Measurements from ENCODE around the gene CTIF. TPM values are rescaled to one million over a fixed set of nuclear protein-coding genes. Genes with fewer than 3 reads are reported as not detected.
A peak's percentile ranks its signal among the peaks of the same experiment; 100 is the strongest.

Gene CTIF
- total RNA-seq: 10 to 100 TPM; 30.6 to 61.2 TPM

DNA sequence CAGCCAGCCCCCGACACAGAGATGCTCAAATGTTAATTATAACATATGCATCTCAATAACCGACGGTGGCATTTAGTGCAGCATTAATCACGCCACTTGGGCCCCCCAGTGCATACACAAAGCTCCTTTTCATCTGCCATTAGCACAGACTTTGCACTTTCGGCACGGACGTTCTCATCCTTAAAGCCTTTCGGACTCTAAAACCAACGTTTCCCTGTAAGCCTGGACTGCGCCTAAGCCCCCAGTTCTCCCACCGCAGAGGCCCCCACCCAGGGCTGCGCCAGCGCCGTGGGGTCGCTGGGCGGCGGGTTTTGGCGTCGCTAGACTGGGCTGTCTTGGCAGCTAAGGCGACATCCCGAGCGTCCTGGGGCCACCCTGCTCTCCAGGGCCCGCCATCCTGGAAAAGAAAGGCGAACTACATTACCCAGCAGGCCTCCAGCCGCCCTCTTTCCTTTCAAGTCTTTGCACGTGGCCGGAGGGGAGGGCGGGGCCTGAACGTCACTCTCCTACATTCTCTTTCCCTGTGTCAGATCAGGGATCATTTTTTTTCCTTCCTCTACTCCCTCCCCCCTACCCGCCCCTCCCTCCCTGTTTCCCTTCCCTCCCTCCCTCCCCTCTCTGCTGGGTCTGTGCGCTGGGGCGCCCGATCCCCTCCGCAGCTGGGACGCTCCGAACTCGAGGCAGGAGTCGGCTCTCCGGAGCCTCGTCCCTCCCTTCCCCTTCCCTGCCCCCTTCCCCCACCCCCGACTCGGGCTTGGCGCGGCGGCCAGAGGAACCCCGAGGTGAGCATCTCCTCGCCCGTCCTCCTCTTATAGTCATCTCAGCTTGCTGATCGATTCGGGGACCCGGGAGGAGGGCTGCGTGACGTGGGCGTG lies at the start of gene CTIF:
Gene CTIF (plus strand): TSS at position 501 of the 875 bp plus-strand sequence. CDS start 80,535 bp downstream, outside the sequence.
- TF ChIP-seq, protein P1, sequence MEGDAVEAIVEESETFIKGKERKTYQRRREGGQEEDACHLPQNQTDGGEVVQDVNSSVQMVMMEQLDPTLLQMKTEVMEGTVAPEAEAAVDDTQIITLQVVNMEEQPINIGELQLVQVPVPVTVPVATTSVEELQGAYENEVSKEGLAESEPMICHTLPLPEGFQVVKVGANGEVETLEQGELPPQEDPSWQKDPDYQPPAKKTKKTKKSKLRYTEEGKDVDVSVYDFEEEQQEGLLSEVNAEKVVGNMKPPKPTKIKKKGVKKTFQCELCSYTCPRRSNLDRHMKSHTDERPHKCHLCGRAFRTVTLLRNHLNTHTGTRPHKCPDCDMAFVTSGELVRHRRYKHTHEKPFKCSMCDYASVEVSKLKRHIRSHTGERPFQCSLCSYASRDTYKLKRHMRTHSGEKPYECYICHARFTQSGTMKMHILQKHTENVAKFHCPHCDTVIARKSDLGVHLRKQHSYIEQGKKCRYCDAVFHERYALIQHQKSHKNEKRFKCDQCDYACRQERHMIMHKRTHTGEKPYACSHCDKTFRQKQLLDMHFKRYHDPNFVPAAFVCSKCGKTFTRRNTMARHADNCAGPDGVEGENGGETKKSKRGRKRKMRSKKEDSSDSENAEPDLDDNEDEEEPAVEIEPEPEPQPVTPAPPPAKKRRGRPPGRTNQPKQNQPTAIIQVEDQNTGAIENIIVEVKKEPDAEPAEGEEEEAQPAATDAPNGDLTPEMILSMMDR (IDR thresholded peaks at IDR 0.05): no peak

DNA sequence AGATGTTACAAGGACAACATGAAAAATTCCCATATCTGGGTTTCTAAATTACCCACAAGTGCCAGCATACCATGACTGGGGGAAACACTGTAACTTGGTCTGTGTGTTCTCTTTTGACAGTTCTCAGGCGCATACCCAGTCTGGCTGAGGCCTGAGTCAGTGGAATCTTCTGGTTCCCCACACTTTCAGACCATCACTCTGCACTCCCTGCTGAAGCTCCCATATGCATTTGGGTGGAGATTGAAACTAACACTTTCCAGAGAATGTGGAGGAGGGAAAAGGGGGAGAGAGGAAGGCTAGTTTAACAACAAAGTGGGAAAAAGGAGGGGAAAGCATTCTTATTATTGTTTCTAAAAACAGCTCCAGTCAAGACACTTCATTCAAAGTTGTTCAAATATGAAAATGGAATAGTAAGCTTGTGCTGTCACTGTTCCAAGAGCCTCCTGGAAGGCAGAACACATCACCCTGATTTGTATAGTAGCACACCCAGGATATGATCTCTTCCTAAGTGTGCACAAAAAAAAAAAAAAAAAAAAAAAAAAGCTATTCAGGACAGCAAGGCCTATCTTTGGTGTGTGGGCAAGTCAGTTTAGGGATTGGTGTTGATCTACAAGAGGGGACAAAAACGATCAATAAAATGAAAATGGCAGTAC lies 48.1 kb upstream of the CTIF start:
- no peaks in the 10 kb centered on the region for H3K27me3 ChIP-seq
- TF ChIP-seq, protein P1 (IDR thresholded peaks at IDR 0.05): no peak
- H3K9me3 ChIP-seq: no peaks in the 10 kb centered on the region
- H3K4me1 ChIP-seq: peaks cover 0 to 22% of the 10 kb centered on the region in 2 donors
- H3K4me3 ChIP-seq: no peak overlapping the region
- no peaks in the 10 kb centered on the region for H3K36me3 ChIP-seq
- DNase-seq (ENCODE audit: low spot score): no peak
- peak overlapping the region in 1 of 2 donors; percentile 50 for H3K27ac ChIP-seq

More for the DNA sequence above, at the start of gene CTIF:
- peak within 1 kb of the TSS; percentile 83 to 89 for H3K4me3 ChIP-seq
- H3K27ac ChIP-seq: peak within 1 kb of the TSS; percentile 95 to 96
- peaks cover 0 to 32% of the 10 kb centered on the region in 2 donors for H3K4me1 ChIP-seq
- peak; percentile 99 for DNase-seq (ENCODE audit: low spot score)
- no peaks in the 10 kb centered on the region for H3K36me3 ChIP-seq
- H3K9me3 ChIP-seq: no peaks in the 10 kb centered on the region
- H3K27me3 ChIP-seq: no peaks in the 10 kb centered on the region

DNA sequence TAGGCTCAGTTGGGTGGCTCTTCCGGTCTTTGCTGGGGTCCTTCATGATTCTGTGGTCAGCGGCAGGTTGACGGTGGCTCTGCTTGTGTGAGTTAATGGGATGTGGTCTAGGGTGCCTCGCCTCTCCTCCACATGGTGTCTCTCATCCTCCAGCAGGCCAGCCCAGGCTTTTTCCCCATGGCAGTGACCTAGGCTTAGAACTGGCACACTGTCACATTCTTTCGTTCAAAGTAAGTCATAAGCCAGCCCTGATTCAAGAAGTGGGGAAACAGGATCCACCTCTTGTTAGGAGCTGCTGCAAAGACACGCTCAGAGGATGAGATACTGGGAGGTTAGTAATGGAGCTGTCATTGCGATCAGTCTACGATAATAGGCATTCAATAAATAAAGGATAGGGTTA lies 46.0 kb upstream of the CTIF start:
- TF ChIP-seq, protein P1 (IDR thresholded peaks at IDR 0.05): no peak
- Histone ChIP-seq H3K9me3 (peaks cover 0 to 5% of the 10 kb centered on the region in 2 donors), H3K27ac (no peak overlapping the region), H3K4me1 (peaks cover 0 to 22% of the 10 kb centered on the region in 2 donors), H3K27me3 (no peaks in the 10 kb centered on the region), H3K4me3 (no peak overlapping the region), H3K36me3 (no peaks in the 10 kb centered on the region)
- no peak for DNase-seq (ENCODE audit: low spot score)

DNA sequence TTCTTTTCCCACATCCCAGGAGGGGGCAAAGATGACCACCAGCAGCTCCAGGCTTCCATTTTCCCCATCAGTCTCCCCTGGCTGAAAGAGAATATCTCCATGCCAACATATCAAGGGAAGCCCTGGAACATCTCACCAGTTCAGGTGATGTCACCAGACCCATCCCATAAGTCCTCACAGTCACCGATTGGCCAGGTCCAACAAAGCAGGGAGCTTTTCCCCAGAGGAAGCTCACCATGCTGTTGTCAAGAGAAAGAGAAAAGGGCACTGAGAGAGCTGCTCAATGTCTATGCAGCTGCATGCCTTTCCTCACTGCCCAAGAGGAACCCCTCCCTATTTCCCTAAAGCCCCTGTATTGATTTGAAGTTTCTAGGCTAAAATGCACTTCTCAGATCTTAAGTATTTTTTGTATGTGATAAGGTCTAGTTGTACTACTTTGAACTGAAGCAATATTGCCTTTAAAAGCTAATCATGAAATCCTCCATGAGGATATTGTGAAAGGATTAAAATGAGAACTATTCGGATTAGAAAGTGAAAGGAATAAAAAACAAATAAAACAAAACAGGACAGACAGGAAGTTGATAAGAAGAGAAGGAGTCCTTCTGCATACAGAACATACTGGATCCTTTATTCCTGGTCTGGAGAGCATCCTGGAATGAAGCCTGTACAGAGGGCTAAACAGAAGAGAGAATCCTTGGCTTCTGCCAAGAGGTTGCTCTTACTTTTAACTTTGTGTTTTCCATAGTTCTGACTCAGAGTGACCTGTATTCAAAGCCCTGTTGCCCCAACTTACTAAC lies 45.2 kb upstream of the CTIF start:
- Histone ChIP-seq H3K4me3 (no peak overlapping the region), H3K27ac (no peak overlapping the region), H3K27me3 (no peaks in the 10 kb centered on the region), H3K9me3 (peaks cover 0 to 5% of the 10 kb centered on the region in 2 donors), H3K4me1 (peaks cover 0 to 18% of the 10 kb centered on the region in 2 donors), H3K36me3 (no peaks in the 10 kb centered on the region)
- DNase-seq (ENCODE audit: low spot score): no peak
- TF ChIP-seq, protein P1 (IDR thresholded peaks at IDR 0.05): no peak

DNA sequence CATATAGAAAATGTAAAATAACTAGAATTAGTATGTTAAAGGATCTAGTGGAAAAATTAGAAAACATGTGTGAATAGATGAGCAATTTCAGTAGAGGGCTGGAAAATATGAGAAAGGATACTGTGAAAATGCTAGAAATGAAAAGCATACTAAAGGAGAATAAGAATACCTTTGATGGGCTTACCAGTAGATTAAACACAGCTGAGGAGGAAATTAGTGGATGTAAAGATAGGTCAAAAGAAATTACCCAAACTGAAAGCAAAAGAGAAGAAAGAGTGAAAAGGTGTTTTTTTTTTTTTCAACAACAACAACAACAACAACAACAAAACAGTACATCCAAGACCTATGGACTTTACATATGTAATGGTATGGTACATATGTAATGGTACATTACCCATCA lies 41.0 kb upstream of the CTIF start:
- Histone ChIP-seq H3K27ac (no peak overlapping the region), H3K27me3 (no peaks in the 10 kb centered on the region), H3K9me3 (peaks cover 0 to 5% of the 10 kb centered on the region in 2 donors), H3K4me3 (no peak overlapping the region), H3K4me1 (peaks cover 0 to 8% of the 10 kb centered on the region in 2 donors), H3K36me3 (no peaks in the 10 kb centered on the region)
- TF ChIP-seq, protein P1 (IDR thresholded peaks at IDR 0.05): no peak
- no peak for DNase-seq (ENCODE audit: low spot score)

Measured in right atrium auricular region (tissue), 2 donors.